NCI-H446 (cell line): ENCODE data around the gene KCNIP1.
A peak's percentile ranks its signal among the peaks of the same experiment; 100 is the strongest.

Experiments used
- DNase-seq, 2 experiments: peaks; one replicate each; lab custom pipeline; 2025; lab: John Stamatoyannopoulos, UW

Gene KCNIP1

DNA sequence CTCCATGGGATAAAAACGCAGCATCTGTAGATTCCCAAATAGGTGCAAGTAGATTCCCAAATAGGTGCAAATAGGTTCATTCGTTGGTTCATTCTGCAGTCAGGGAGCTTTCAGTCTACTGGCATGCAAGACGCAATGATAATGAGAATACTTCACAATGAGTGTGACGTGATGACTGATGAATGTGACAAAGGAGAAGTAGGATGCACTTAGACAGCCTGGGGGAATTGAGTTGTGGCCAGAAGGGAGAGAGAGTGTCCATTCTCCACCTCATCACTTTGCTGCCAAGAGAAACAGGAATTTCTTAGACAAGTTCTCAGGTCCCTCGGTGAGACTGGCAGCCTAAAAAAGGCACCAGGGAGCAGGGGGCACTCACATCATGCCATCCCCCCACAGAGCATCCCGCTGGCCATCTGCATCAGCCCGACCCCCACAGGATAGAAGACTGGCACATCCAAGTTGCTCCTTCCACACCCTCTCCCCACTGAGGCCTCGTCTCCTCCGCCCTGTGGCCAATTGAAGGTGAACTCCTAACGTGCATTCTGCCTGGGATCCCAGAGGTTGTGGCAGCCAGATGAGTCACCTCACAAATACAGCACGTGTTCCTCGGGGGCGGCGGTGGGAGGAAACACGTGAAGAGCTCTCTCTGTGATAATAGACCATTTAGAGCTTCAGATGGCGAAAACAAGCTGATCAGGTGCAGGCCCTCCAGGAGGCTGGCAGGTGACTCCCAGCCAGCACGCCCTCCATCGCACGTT, 19.9 kb upstream of the KCNIP1 start:
- no peak for DNase-seq

DNA sequence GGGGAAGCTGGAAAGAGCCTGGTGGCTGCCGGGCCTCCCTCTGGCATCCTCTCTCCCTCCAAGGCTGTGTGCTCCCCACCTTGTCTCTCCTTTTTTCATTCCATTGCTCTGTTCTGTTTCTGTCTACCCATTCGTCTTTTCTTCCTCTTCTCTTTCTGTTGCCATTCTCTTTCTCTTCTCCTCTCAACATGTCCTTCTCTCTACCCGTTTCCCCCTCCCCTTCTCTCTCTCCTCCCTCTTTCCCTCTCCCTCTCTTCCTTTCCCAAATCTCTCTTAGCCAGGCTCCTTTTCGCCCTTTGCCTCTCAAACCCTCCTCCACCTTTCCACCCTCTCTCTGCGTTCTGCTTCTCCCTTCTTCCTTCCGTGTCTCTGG, 19.4 kb upstream of the KCNIP1 start:
- no peak for DNase-seq

- no peak for DNase-seq
These were observed 18.8 kb upstream of the KCNIP1 start for GRCh38 chr5:170484847-170485615.

GRCh38 chr5:170485616-170485911, 18.3 kb upstream of the KCNIP1 start:
- no peak for DNase-seq

DNA sequence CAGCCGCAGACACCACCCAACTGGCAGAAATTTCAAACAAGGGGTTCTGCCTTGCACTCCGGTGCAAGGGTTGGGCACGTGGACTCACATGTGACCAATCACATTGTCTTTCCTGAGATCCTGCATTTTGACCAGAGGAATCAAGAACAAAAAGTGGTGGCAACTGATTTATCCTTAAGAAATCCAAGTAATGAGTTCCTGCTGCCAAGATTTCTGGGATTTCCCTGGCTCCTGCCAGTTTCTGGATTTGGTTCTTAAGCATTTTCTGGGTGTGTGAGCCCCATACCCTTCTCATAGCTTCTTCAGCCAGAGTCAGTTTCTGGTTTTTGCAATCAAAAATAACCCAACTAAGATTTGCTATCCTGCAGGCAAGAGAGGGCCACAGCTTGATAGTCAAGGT, 17.4 kb upstream of the KCNIP1 start:
- no peak for DNase-seq

- DNase-seq: peak in 1 of 2 experiments; percentile 10
These were observed 15.2 kb upstream of the KCNIP1 start for GRCh38 chr5:170488570-170488969.

GRCh38 chr5:170489199-170489598, 14.6 kb upstream of the KCNIP1 start:
- no peak for DNase-seq

DNA sequence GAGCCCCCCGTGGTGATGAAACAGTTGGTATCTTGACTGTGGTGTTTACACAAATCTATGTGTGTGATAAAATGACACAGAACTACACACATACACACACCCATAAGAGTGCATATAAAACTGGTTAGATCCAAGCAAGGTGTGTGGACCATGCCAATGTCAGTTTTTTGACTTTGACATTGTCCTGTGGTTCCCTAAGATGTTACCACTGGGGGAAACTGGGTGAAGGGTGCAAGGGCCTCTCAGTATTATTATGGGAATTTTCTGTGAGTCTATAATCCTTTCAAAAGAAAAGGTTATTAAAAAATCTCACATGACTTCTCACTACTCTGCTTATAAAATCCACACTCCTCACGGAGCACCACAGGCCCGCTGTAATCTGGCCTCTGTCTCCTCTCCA, 13.4 kb upstream of the KCNIP1 start:
- no peak for DNase-seq

DNA sequence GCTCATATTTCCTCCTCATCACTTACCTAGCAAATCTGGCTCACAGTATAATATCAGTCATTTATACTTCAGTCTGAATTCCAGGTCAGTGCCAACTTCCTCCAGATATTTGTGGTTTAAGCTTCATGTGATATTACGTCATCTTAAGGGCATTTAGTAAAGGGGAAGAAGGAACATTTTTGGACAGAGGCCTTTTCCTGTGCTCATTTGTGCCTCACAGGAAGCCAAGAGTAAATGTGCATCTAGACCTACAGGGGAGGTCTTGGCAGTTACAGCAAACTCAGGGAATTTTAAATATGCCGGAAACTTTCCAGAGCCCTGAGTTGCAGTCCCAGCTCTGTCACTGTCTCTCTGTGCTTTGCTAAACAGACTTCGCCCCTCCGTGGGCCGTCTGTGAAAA, 12.3 kb upstream of the KCNIP1 start:
- peak in 1 of 2 experiments; percentile 6 for DNase-seq

GRCh38 chr5:170493028-170493820, 10.6 kb upstream of the KCNIP1 start:
- DNase-seq: no peak

DNA sequence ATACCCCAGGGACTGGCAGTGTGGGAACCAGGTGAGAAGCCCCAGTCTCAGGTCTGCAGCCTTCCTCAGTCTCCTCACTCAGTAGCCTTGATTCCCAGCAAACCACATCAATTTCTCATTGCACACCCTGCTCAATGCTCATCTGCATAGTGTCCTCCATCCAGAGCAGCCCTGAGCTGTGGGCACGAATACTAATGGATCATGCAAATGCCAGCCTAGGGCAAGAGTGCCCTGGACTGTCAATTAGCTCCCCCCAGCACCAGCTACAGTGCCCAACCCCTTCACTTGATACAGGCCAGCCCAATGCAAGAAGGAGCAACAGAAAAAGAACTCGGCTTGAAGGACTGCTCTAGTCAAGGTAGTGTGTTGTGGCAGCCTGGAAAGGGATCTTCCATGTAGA, 9.8 kb upstream of the KCNIP1 start:
- no peak for DNase-seq

DNA sequence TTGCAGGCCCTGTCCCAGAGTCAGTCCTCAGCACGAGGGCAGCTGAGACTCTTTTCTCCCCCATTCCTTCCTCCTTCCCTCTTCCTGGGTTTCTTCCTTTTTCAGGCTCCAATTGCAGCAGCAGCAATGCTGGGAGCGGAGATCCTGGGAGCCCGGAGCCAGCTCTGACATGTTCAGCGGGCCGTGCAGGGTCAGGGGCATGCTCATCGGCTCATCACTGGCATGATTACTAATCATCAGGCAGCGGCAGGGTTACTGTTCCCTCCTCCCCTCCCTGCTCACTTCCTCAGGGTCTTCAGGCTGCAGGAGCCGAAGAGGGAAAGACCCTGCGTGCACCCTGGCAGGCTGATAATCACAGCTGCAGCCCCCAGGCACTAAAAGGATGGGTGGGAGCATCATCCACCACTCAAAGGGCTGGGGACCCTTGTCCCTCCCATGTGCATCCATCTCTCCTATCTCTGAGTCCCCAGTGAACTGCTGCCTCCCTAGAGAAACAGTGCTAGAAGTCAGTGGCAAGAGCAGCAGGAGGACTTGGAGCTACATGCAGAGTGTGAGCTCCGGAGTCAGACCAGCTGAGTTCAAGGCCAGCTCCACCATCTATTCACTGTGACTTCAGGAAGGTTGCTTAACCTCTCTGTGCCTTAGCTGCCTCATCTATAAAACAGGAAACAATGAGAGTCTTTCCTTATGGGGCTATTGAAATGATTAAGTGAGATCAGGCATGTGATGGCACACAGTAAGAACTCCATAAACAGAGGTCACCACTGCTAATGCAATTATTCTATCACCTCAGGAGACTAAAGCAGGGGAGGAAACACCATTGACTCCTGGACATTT, 7.8 kb upstream of the KCNIP1 start:
- no peak for DNase-seq

DNA sequence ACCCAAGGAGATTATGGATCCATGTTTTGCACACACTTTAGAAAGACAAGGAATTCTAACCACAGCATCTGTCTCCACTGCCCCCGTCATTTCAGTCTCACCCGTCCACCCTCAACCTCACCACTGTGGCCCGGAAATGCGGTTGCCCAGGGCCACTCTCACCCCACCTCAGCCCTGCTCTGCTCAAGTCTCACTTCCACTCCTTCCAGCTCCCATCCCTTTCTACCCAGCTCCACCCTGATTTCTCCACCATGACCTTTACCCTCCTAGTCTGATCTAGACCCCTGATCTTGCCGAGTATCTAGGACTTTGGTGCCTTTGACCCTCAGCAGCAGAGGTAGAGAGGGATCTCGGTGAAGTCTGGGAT, 7.2 kb upstream of the KCNIP1 start:
- no peak for DNase-seq

DNA sequence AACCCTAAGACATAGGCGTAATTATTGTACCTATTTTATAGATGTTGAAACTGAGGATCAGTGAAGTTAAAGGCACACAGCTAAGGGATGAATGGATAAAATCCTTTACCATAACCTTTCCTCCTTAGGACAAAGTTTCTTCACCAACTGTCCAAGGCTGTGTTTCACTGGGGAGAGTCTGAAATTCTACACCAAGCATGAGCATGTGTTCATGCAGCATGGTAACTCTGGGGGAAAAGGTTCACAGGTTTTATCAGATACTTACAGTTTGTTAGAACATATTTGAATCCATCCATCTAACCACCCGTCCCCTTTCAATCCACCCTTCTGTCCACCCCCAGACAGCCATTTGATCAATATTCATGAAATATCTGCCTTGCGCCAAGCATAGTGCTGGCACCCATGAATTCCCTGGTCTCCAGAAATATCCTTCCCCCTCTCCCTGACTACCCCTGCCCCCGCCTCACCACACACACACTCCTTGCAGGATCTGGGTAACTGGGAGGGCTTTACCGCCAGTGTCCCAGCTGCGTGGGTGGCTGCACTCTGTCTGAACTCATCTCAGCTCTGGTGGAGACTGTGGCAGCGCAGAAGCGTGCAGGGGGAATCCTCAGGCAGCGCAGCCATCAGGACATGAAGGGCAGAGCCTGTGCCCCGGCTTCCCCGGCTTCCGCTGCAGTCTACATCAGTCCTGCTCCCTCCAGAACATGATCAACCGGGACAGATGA, 6.3 kb upstream of the KCNIP1 start:
- DNase-seq: no peak

GRCh38 chr5:170498811-170499351, 4.9 kb upstream of the KCNIP1 start:
- DNase-seq: no peak

GRCh38 chr5:170499621-170500020, 4.2 kb upstream of the KCNIP1 start:
- no peak for DNase-seq

- no peak for DNase-seq
These were observed 2.5 kb upstream of the KCNIP1 start for GRCh38 chr5:170501361-170501760.

GRCh38 chr5:170501931-170502330, 1.9 kb upstream of the KCNIP1 start:
- DNase-seq: no peak

- no peak for DNase-seq
These were observed 921 bp downstream of the KCNIP1 start for GRCh38 chr5:170504616-170505266.

GRCh38 chr5:170508036-170508435, 4.2 kb downstream of the KCNIP1 start:
- no peak for DNase-seq
